Measurements from ENCODE around the gene SLC25A10.
"Not testable (repeated sequence)": the region's sequence is repeated elsewhere in the genome, so short reads cannot be mapped to it uniquely, and the experiment has no call there.

Gene SLC25A10

GRCh38 chr17:81711814-81712467 lies at the start of gene SLC25A10:
TSS of gene SLC25A10 (plus strand) at chr17:81712284. CDS start at chr17:81712427, 143 bp downstream.
- Mint-ChIP-seq H3K4me1 (ENCODE audit: low read depth) (peaks cover 34% of the 10 kb centered on the region), H3K4me3 (peak within 1 kb of the TSS; percentile 92), H3K36me3 (ENCODE audit: low read depth) (peaks cover 40% of the 10 kb centered on the region), H3K9me3 (no peaks in the 10 kb centered on the region), H3K27me3 (no peaks in the 10 kb centered on the region), H3K27ac (peak within 1 kb of the TSS; percentile 88)
- peak; percentile 93 for DNase-seq

GRCh38 chr17:81664051-81664470 lies 48.0 kb upstream of the SLC25A10 start:
- H3K27ac Mint-ChIP-seq = peak overlapping the region; percentile 99

GRCh38 chr17:81665205-81666091 lies 46.6 kb upstream of the SLC25A10 start:
- Mint-ChIP-seq H3K36me3 (ENCODE audit: low read depth) (peaks cover 61% of the 10 kb centered on the region), H3K9me3 (no peaks in the 10 kb centered on the region), H3K27ac (peak overlapping the region; percentile 99), H3K4me1 (ENCODE audit: low read depth) (peaks cover 60% of the 10 kb centered on the region), H3K27me3 (no peaks in the 10 kb centered on the region), H3K4me3 (peak overlapping the region; percentile 95)
- DNase-seq = peak; percentile 82

More at GRCh38 chr17:81664051-81664470, 48.0 kb upstream of the SLC25A10 start:
- peaks cover 54% of the 10 kb centered on the region for H3K4me1 Mint-ChIP-seq (ENCODE audit: low read depth)
- peak; percentile 43 for DNase-seq
- peaks cover 47% of the 10 kb centered on the region for H3K36me3 Mint-ChIP-seq (ENCODE audit: low read depth)
- H3K9me3 Mint-ChIP-seq = no peaks in the 10 kb centered on the region
- H3K4me3 Mint-ChIP-seq = peak overlapping the region; percentile 95
- H3K27me3 Mint-ChIP-seq = no peaks in the 10 kb centered on the region

GRCh38 chr17:81666092-81666341 lies 46.1 kb upstream of the SLC25A10 start:
- Mint-ChIP-seq H3K27ac (peak overlapping the region; percentile 99), H3K4me1 (ENCODE audit: low read depth) (peaks cover 60% of the 10 kb centered on the region), H3K36me3 (ENCODE audit: low read depth) (peaks cover 67% of the 10 kb centered on the region), H3K9me3 (no peaks in the 10 kb centered on the region), H3K4me3 (peak overlapping the region; percentile 95), H3K27me3 (no peaks in the 10 kb centered on the region)
- no peak for DNase-seq

GRCh38 chr17:81666342-81667191 lies 45.5 kb upstream of the SLC25A10 start, which contains the start of the genes CCDC137 and OXLD1:
TSS of gene CCDC137 (plus strand) at chr17:81666737. CDS start at chr17:81666767, 30 bp downstream.
TSS of gene OXLD1 (minus strand) at chr17:81666605. CDS start at chr17:81666577, 28 bp downstream.
- Mint-ChIP-seq H3K4me1 (ENCODE audit: low read depth) (peaks cover 60% of the 10 kb centered on the region), H3K9me3 (no peaks in the 10 kb centered on the region), H3K4me3 (peak within 1 kb of the TSS; percentile 95), H3K27me3 (no peaks in the 10 kb centered on the region), H3K36me3 (ENCODE audit: low read depth) (peaks cover 72% of the 10 kb centered on the region), H3K27ac (peak within 1 kb of the TSS; percentile 99)
- DNase-seq = peak; percentile 95

GRCh38 chr17:81667754-81668153 lies 44.3 kb upstream of the SLC25A10 start:
- no peaks in the 10 kb centered on the region for H3K9me3 Mint-ChIP-seq
- H3K27ac Mint-ChIP-seq = peak overlapping the region; percentile 94
- no peak for DNase-seq
- H3K27me3 Mint-ChIP-seq = no peaks in the 10 kb centered on the region
- H3K4me3 Mint-ChIP-seq = peak overlapping the region; percentile 95
- peaks cover 53% of the 10 kb centered on the region for H3K4me1 Mint-ChIP-seq (ENCODE audit: low read depth)
- peaks cover 84% of the 10 kb centered on the region for H3K36me3 Mint-ChIP-seq (ENCODE audit: low read depth)

- peaks cover 89% of the 10 kb centered on the region for H3K36me3 Mint-ChIP-seq (ENCODE audit: low read depth)
These were observed 39.6 kb upstream of the SLC25A10 start for GRCh38 chr17:81672504-81672903.

GRCh38 chr17:81672954-81673353 lies 39.1 kb upstream of the SLC25A10 start:
- no peaks in the 10 kb centered on the region for H3K9me3 Mint-ChIP-seq
- peaks cover 86% of the 10 kb centered on the region for H3K36me3 Mint-ChIP-seq (ENCODE audit: low read depth)
- H3K4me1 Mint-ChIP-seq (ENCODE audit: low read depth) = peaks cover 22% of the 10 kb centered on the region
- no peaks in the 10 kb centered on the region for H3K27me3 Mint-ChIP-seq
- DNase-seq = no peak
- no peak overlapping the region for H3K4me3 Mint-ChIP-seq
- H3K27ac Mint-ChIP-seq = peak overlapping the region; percentile 11

More at GRCh38 chr17:81672504-81672903, 39.6 kb upstream of the SLC25A10 start:
- no peak for DNase-seq
- H3K4me3 Mint-ChIP-seq = no peak overlapping the region
- no peaks in the 10 kb centered on the region for H3K9me3 Mint-ChIP-seq
- H3K27ac Mint-ChIP-seq = no peak overlapping the region
- no peaks in the 10 kb centered on the region for H3K27me3 Mint-ChIP-seq
- peaks cover 26% of the 10 kb centered on the region for H3K4me1 Mint-ChIP-seq (ENCODE audit: low read depth)

GRCh38 chr17:81673561-81674258 lies 38.4 kb upstream of the SLC25A10 start:
- no peaks in the 10 kb centered on the region for H3K27me3 Mint-ChIP-seq
- no peak overlapping the region for H3K4me3 Mint-ChIP-seq
- H3K9me3 Mint-ChIP-seq = no peaks in the 10 kb centered on the region
- peaks cover 15% of the 10 kb centered on the region for H3K4me1 Mint-ChIP-seq (ENCODE audit: low read depth)
- peaks cover 78% of the 10 kb centered on the region for H3K36me3 Mint-ChIP-seq (ENCODE audit: low read depth)
- no peak for DNase-seq
- H3K27ac Mint-ChIP-seq = peak overlapping the region; percentile 22

- peak; percentile 61 for DNase-seq
- H3K27me3 Mint-ChIP-seq; H3K4me3 Mint-ChIP-seq; H3K4me1 Mint-ChIP-seq (ENCODE audit: low read depth); H3K9me3 Mint-ChIP-seq; H3K27ac Mint-ChIP-seq: not testable (repeated sequence)
- H3K36me3 Mint-ChIP-seq (ENCODE audit: low read depth) = peaks cover 67% of the 10 kb centered on the region
These were observed 36.4 kb upstream of the SLC25A10 start for GRCh38 chr17:81675515-81676221.

- Mint-ChIP-seq H3K36me3 (ENCODE audit: low read depth) (peaks cover 64% of the 10 kb centered on the region), H3K27ac (no peak overlapping the region), H3K27me3 (no peaks in the 10 kb centered on the region), H3K4me1 (ENCODE audit: low read depth) (peaks cover 15% of the 10 kb centered on the region), H3K4me3 (no peak overlapping the region), H3K9me3 (no peaks in the 10 kb centered on the region)
- no peak for DNase-seq
These were observed 35.2 kb upstream of the SLC25A10 start for GRCh38 chr17:81676906-81677305.

- no peak overlapping the region for H3K4me3 Mint-ChIP-seq
- no peak for DNase-seq
These were observed 31.9 kb upstream of the SLC25A10 start for GRCh38 chr17:81680150-81680549.

GRCh38 chr17:81681672-81682071 lies 30.4 kb upstream of the SLC25A10 start:
- H3K27ac Mint-ChIP-seq = peak overlapping the region; percentile 40

More at GRCh38 chr17:81680150-81680549, 31.9 kb upstream of the SLC25A10 start:
- Mint-ChIP-seq H3K4me1 (ENCODE audit: low read depth) (peaks cover 34% of the 10 kb centered on the region), H3K9me3 (no peaks in the 10 kb centered on the region), H3K36me3 (ENCODE audit: low read depth) (peaks cover 57% of the 10 kb centered on the region), H3K27me3 (no peaks in the 10 kb centered on the region), H3K27ac (peak overlapping the region; percentile 33)

More at GRCh38 chr17:81681672-81682071, 30.4 kb upstream of the SLC25A10 start:
- peaks cover 60% of the 10 kb centered on the region for H3K36me3 Mint-ChIP-seq (ENCODE audit: low read depth)
- H3K4me1 Mint-ChIP-seq (ENCODE audit: low read depth) = peaks cover 39% of the 10 kb centered on the region
- no peaks in the 10 kb centered on the region for H3K27me3 Mint-ChIP-seq
- peak overlapping the region; percentile 33 for H3K4me3 Mint-ChIP-seq
- no peaks in the 10 kb centered on the region for H3K9me3 Mint-ChIP-seq
- no peak for DNase-seq
